ENCODE measurements around the gene SNRPE. TPM values are rescaled to one million over a fixed set of nuclear protein-coding genes. Genes with fewer than 3 reads are reported as not detected.

Gene SNRPE
- total and polyA plus RNA-seq, 9 of the 15 experiments (the other 6 are each of a cell fraction or from before 2014, with no cell fraction given) = 216 to 1,893 (median 487) TPM

DNA sequence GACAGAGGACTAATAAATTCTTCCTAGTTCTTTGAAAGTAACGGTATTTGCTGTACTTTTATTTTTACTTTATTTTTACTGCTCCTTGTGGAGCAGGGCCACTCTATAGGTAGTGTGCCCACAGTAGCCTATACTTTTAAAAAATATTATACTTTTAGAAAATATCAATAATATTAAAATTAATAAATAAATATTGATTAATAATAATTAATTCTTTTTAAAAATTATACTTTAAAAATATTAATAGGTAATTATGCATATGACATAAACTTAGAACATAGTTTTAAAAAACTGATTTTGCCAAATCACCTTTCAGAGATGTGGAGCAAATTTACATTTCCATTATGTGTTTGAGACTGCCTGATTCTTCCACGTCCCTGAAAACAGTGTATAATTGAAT is 35.2 kb upstream of the SNRPE start:
- Histone ChIP-seq H3K4me3 (no peak overlapping the region), H3K4me1 (replicated peaks in 1 of 2; ENCODE audit: control insufficient read depth in 2 of 2, insufficient read depth in 2 of 2, low read length in 2 of 2) (no peaks in the 10 kb centered on the region), H3K36me3 (ENCODE audit: control insufficient read depth, insufficient read depth, low read length) (peaks cover 92% of the 10 kb centered on the region), H3K79me2 (ENCODE audit: control insufficient read depth, insufficient read depth, low read length) (peaks cover 42% of the 10 kb centered on the region), H4K20me1 (replicated peaks; ENCODE audit: control insufficient read depth, insufficient read depth, low read length) (peaks cover 6% of the 10 kb centered on the region; the same call in 1 of the 2 replicates), H3K9me1 (ENCODE audit: control insufficient read depth, insufficient read depth, low read length) (no peaks in the 10 kb centered on the region), H3K9ac (ENCODE audit: insufficient read depth in 1 of 2, low read depth in 2 of 2, low read length in 2 of 2) (no peak overlapping the region), H2AFZ (ENCODE audit: low read depth, low read length) (no peak overlapping the region), H3K27ac (ENCODE audit: extremely low read depth, low read depth, low read length) (no peak overlapping the region), H3K9me3 (replicated peaks; ENCODE audit: control insufficient read depth, insufficient read depth, low read depth, low read length) (no peaks in the 10 kb centered on the region), H3K27me3 (ENCODE audit: control insufficient read depth in 2 of 2, insufficient read depth in 2 of 2, low read length in 2 of 2) (no peaks in the 10 kb centered on the region), H3K4me2 (ENCODE audit: insufficient read depth, low read length) (no peak overlapping the region)
- ATAC-seq (no peak), DNase-seq (ENCODE audit: extremely low read depth in 1 of 4, low spot score in 3 of 4) (no peak), FAIRE-seq (no peak)
- 94% methylated on average over 2 of the region's 2 CpGs for WGBS (ENCODE audit: insufficient coverage, low coverage, missing lambda C conversion rate)
- in situ Hi-C loops (cut with MboI) (no loop called here), intact Hi-C loops (cut with micrococcal nuclease) (no loop called here)
- ChIA-PET POLR2A (no interaction called here), CTCF (ENCODE audit: low intra/inter-chr PET ratio) (no interaction called here)
- BruUV-seq (replicated peaks) = no TSS peak
- no peak for TF ChIP-seq ZBTB7A (IDR thresholded peaks at IDR 0.05; ENCODE audit: borderline replicate concordance, control insufficient read depth, low read depth, low read length)
- TF ChIP-seq RBM14 (IDR thresholded peaks at IDR 0.05; ENCODE audit: borderline replicate concordance, insufficient read depth, low read depth, low read length) = no peak
- TF ChIP-seq CHD7 (IDR thresholded peaks at IDR 0.05; ENCODE audit: low read depth, low read length) = no peak
- TF ChIP-seq NFRKB (IDR thresholded peaks at IDR 0.05; ENCODE audit: low read depth) = no peak
- no peak for TF ChIP-seq RBM22 (IDR thresholded peaks at IDR 0.05; ENCODE audit: low read depth, low read length, poor library complexity, severe bottlenecking)
- TF ChIP-seq TRIM24 (IDR thresholded peaks at IDR 0.05) = no peak
- no peak for TF ChIP-seq ZNF431 (CRISPR knock-in tag; IDR thresholded peaks at IDR 0.05)
- no peak for TF ChIP-seq RB1 (IDR thresholded peaks at IDR 0.05; ENCODE audit: low read depth)

All from K562 (cell line).